Activated gamma-delta T cell treated with anti-CD3 and anti-CD28 coated beads, Interleukin-2, amount 50 U/mL, for 16 hours (primary cell): ENCODE measurements around the gene TOR4A.

ENCODE experiments used
- DNase-seq: peaks from one replicate; pipeline ENCODE4 v3.0.0-alpha.2; 2020; ENCODE audit warnings: low read depth

The TOR4A gene

DNA sequence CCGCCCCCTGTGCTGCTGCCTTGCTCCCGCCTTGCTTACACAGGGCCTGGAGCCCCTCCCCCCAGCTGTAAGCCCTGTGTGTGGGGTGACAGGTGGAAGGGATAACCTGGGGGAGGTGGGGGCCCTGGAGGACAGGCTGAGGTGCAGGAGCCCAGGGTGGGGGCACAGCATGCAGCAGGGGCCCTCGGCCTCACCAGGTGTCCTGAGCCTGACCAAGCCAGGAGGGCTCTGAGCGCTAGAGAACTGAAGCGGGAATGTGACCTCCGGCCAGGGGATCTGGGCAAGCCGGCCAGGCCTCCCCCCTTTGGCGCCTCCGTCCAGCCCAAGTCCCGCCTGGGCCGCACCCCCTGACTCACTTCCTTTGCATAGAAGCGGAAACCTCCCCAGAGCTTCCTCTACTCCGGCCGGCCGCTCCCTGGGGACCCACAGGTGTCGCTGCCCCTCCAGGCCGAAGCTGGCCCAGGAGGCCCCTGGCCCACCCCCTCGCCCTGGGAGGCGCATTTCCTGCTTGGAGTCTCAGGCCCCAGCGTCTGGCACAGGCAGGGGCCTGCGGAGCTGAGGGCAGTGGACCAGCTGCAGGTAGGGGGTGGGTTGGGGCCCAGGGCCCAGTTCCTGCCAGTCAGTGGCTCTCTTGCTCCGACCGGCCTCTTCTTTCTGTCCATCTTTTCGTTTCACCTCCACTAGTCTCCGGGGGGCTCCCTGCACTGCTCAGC, at the start of gene TOR4A:
TSS of gene TOR4A (plus strand) at position 398 of the 713 bp plus-strand sequence. CDS start 964 bp downstream, outside the sequence.
- DNase-seq, result no peak

- no peak for DNase-seq
Observed at GRCh38 chr9:137227853-137228505, 49.5 kb upstream of the TOR4A start.

DNA sequence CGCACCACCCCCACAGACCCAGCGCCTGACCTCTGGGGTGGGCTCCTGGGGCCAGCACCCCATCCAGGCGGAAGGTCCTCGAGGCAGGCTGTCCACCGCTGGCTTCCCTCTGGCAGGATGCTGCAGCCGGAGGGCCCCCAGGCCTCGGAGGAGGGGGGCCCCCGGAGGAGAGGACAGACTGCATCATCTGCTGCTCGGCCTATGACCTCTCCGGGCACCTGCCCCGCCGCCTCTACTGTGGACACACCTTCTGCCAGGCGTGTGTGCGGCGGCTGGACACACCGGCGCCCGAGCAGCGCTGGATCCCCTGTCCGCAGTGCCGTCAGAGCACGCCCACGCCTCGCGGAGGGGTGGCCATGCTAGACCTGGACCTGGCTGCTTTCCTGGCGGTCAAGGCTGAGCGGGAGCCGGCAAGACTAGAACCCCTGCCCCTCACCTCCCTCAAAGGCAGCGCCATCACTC, 49.0 kb upstream of the TOR4A start:
- DNase-seq, result no peak

DNA sequence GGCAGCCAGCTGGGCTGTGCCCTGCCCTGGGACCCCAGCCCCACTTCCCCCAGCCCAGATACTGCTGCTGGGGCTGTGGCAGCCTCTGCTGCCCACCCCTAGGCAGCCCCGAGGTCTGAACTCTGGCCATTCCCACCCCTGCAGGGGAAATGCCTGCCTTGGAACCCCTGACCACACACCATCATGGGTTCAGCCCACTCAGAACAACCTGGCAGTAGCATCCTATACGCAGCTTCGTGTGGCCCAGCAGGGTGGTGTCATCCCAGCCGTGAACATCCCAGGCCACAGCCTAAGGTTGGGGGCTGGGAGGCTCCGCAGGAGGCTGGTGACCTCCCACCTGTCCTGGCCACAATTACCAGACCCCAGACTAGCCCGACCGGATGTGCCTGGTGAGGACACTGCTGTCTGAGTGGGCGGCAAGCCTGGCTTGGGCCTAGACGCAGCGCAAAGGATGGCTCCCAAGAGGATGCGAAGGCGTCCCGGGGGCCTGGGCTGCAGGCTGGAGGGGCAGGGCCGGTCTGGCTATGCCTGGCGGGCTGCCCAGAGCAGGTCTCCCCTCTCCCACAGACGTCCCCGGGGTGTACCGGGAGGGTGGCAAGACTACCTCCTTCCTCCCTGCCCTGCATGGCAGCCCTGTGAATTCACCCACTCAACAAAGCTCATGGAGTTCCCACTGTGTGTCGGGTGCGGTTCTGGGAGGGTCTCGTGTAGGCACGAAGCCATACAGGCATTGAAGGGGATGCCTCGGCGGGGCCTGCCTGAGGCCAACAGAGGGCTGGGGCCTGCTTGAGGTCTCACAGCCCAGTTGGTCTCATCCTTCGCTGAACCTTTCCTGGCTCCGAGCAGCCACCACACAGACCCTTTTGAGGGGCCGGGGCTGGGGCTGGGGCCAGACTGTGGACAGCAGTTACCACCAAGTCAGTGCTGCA, 48.3 kb upstream of the TOR4A start:
- DNase-seq, result no peak

- no peak for DNase-seq
Observed at GRCh38 chr9:137229903-137230704, 47.4 kb upstream of the TOR4A start.

GRCh38 chr9:137230705-137231371, 46.7 kb upstream of the TOR4A start, which contains the start of gene SLC34A3:
Gene SLC34A3 (plus strand): TSS chr9:137230901. CDS start chr9:137231703, 802 bp downstream.
- no peak for DNase-seq

- DNase-seq, result no peak
Observed at GRCh38 chr9:137231372-137232039, 46.0 kb upstream of the TOR4A start.

DNA sequence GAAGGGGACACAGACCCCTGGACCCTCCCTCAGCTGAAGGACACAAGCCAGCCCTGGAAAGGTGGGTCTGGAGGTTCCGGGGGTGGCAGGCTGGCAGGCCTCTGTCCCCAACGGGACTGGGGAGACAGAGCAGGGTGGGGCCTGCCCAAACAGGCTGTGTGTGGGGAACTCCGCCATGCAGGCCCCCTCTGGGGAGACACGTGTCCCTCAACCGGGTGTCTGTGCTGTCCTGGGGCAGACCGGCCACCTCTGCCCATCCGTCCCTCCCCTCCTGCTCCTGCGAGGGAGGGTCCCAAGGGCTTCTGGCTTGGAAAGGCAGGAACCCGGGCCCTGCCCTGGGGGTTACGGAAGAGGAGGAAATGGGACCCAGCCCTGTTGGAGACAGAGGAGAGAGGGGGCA, 45.4 kb upstream of the TOR4A start:
- no peak for DNase-seq

- DNase-seq, result no peak
Observed at GRCh38 chr9:137232510-137232909, 45.0 kb upstream of the TOR4A start.

GRCh38 chr9:137233143-137233980, 44.2 kb upstream of the TOR4A start:
- DNase-seq, result no peak

- DNase-seq, result no peak
Observed at GRCh38 chr9:137234055-137234697, 43.4 kb upstream of the TOR4A start.

DNA sequence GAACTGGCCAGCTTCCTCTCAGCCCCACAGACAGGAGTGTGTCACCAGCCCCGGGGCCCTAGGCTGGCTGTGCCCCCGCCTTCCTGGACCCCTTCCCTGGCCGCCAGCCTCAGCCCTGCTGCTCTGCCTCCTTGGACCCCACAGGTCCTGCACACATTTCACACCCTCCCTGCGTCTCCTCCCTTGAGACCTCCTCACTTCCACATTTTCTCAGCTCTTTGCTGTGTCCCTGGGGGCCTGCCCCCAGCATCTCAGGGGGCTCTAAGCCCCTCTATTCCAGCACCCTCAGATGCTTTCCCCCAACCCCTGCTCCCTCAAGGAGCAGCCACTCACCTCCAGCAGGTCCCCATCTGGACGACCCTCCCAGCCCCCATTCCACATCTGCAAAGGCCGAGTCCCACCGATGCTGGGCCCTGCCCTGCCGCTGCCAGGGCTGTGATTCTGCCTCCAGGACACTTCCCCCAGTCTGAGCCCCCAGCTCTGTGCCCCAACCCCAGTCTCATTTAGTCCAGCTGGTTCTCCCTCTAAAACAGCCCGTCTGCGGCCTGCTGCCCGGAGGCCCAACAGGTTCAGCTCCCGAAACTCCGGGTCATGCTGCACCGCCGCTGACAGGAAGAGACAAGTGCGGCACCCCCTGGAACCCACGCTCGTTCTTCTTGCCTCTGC, 42.6 kb upstream of the TOR4A start:
- no peak for DNase-seq

- DNase-seq, result no peak
Observed at GRCh38 chr9:137235424-137236237, 41.9 kb upstream of the TOR4A start.

DNA sequence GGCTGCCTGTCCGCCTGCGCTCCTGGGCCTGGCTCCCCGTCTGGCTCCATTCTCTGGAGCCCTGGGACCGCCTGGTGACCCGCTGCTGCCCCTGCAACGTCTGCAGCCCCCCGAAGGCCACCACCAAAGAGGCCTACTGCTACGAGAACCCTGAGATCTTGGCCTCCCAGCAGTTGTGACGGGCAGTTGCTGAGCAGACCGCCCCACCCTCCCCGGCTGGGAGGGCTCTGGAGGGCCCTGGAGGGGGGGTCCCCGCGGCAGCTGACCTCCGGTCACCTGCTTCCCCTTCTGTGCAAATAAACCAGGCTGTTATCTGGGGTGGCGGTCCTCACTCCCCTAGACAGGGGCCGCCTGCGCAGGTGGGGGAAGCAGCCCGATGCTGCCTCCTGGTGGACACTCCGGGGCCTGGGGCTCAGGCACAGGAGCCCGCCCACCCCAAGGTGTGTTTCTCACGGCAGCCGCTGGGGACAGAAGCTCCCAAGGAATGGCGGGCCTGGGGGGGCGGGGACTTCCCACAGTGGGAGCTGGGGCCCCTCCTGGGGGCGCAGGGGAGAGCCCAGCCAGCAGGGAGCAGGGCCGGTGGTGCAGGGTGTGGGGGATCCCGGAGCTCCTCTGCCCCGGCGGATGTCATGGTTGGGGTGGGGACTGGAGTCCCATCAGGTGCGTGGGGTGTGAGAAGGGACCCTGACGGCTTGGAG, 41.1 kb upstream of the TOR4A start:
- DNase-seq, result peak; percentile 87

GRCh38 chr9:137236936-137237421, 40.5 kb upstream of the TOR4A start:
- DNase-seq, result no peak
